ENCODE measurements around the gene TMCO2.
A peak's percentile ranks its signal among the peaks of the same experiment; 100 is the strongest.

Gene TMCO2

DNA sequence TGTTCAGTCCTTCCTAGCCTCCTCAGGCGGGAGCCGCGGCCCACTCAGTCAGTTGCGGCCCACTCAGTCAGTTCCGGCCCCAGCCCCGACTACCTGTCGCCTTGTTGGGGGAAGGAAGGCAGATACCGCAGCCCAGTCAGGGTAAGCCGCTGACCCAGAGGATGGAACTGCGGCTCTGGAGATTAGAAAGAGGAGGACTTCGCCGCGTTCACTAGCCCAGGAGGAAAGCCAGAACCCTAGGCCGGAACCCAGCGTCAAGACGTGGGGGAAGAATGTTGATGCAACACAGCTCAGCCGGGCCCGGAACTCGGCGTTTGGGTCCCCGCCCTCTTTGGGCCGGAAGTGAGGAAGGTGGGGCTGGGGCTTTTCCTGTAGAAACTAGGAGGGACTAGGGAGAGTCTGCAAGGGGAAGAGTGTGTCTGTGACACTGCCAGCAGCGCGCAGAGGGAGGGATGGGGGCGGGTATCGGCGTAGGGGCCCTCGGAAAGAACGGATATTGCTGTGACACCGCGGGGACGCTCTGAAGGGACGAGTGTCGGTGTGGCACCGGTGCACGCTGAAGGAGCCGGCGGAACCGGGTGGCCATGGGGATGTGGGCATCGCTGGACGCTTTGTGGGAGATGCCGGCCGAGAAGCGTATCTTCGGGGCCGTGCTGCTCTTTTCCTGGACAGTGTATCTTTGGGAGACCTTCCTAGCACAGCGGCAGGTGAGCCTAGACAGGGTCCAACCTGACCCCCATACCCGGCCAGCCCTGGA is 10.1 kb downstream of the TMCO2 start, which contains the start of gene ZMPSTE24:
Gene ZMPSTE24, plus strand, starts transcription at position 549 of the 757 bp plus-strand sequence. Its CDS starts 36 bp downstream, at position 585.
- peak within 1 kb of the TSS; percentile 94 for H3K4me3 ChIP-seq (ENCODE audit: low read length)
- peaks cover 28% of the 10 kb centered on the region for H3K36me3 ChIP-seq (ENCODE audit: control insufficient read depth, low read depth, low read length)
- peaks cover 4% of the 10 kb centered on the region for H3K4me1 ChIP-seq (ENCODE audit: control insufficient read depth, low read depth, low read length)
- no peaks in the 10 kb centered on the region for H3K27me3 ChIP-seq (ENCODE audit: control insufficient read depth, insufficient read depth, low read length)
- peak within 1 kb of the TSS; percentile 97 for H3K9ac ChIP-seq (ENCODE audit: low read length)
- H3K27ac ChIP-seq (ENCODE audit: low read length) = peak within 1 kb of the TSS; percentile 92
- no peaks in the 10 kb centered on the region for H3K9me3 ChIP-seq (ENCODE audit: control insufficient read depth, low read depth, low read length)

DNA sequence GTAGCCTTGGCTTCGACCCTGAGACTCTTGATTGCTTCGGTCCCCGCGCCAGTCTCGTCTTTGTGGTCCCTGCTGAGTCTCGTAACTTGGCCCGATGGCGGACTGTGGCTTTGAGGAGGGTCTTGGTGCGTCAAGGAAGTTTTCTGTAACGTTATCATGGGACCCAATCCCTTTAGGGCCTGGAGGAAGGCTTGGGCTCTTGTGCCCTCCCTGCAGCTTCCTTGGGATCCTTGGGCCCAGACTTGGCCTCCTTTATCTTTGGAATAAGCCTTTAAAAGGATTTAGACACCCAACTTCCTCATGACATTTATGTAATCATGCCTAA is 10.7 kb downstream of the TMCO2 start:
- Histone ChIP-seq H3K9me3 (ENCODE audit: control insufficient read depth, low read depth, low read length) (no peaks in the 10 kb centered on the region), H3K27ac (ENCODE audit: low read length) (peak overlapping the region; percentile 43), H3K36me3 (ENCODE audit: control insufficient read depth, low read depth, low read length) (peaks cover 33% of the 10 kb centered on the region), H3K4me3 (ENCODE audit: low read length) (peak overlapping the region; percentile 94), H3K9ac (ENCODE audit: low read length) (peak overlapping the region; percentile 97), H3K4me1 (ENCODE audit: control insufficient read depth, low read depth, low read length) (peaks cover 4% of the 10 kb centered on the region), H3K27me3 (ENCODE audit: control insufficient read depth, insufficient read depth, low read length) (no peaks in the 10 kb centered on the region)

DNA sequence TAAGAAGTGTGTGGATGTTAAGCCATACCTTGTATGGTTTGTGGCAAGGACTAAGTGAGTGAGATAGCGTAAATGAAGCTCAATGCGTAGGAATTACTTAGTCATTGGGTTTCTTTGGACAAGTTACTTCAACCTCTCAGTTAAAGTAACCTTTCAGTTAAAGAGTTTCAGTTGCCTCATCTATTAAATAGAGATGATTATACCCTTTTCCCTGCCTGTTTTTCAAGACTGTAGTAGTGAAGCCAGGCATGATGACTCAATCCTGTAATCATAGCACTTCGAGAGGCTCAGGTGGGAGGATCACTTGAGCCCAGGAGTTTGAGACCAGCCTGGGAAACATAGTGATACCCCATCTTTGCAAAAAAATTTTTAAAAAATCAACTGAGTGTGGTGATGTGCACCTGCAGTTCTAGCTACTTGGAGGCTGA is 16.6 kb downstream of the TMCO2 start:
- Histone ChIP-seq H3K36me3 (ENCODE audit: control insufficient read depth, low read depth, low read length) (peaks cover 61% of the 10 kb centered on the region), H3K9ac (ENCODE audit: low read length) (no peak overlapping the region), H3K27ac (ENCODE audit: low read length) (no peak overlapping the region), H3K4me1 (ENCODE audit: control insufficient read depth, low read depth, low read length) (no peaks in the 10 kb centered on the region), H3K9me3 (ENCODE audit: control insufficient read depth, low read depth, low read length) (no peaks in the 10 kb centered on the region), H3K27me3 (ENCODE audit: control insufficient read depth, insufficient read depth, low read length) (no peaks in the 10 kb centered on the region), H3K4me3 (ENCODE audit: low read length) (no peak overlapping the region)

DNA sequence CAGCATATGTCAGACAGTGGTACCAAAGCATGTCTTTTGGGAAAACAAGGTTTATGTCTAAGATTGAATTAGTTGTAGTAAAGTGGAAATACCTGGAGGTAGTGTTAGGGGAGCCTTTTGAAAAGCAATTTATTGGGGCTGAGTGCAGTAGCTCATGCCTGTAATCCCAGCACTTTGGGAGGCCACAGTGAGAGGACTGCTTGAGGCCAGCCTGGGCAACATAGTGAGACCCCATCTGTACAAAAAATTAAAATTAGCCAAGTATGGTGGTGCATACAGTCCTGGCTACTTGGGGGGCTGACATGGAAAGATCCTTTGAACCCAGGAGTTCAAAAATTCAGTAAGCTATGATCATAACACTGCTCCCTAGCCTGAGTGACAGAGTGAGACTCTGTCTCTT is 17.6 kb downstream of the TMCO2 start:
- Histone ChIP-seq H3K4me1 (ENCODE audit: control insufficient read depth, low read depth, low read length) (no peaks in the 10 kb centered on the region), H3K4me3 (ENCODE audit: low read length) (no peak overlapping the region), H3K9ac (ENCODE audit: low read length) (no peak overlapping the region), H3K27ac (ENCODE audit: low read length) (no peak overlapping the region), H3K9me3 (ENCODE audit: control insufficient read depth, low read depth, low read length) (no peaks in the 10 kb centered on the region), H3K36me3 (ENCODE audit: control insufficient read depth, low read depth, low read length) (peaks cover 67% of the 10 kb centered on the region), H3K27me3 (ENCODE audit: control insufficient read depth, insufficient read depth, low read length) (no peaks in the 10 kb centered on the region)

DNA sequence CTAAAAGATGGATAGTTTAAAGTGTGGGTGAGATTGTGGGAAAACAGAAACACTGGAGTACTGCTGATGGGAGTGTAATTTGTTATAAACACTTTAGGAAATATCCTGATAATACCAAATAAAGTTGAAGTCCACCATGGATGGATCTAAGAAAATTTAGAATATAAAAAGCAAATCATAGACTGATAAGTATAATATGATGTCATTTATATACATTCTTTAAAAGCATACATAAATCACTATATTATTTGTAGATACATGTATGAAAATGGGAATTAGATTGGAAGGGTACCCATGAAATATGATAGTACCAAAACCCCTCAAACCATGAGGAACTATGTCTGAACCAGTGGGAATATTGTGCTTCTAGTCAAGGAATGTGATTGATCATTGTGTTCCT is 18.2 kb downstream of the TMCO2 start:
- H3K36me3 ChIP-seq (ENCODE audit: control insufficient read depth, low read depth, low read length) = peaks cover 67% of the 10 kb centered on the region
- no peaks in the 10 kb centered on the region for H3K27me3 ChIP-seq (ENCODE audit: control insufficient read depth, insufficient read depth, low read length)
- H3K27ac ChIP-seq (ENCODE audit: low read length) = no peak overlapping the region

DNA sequence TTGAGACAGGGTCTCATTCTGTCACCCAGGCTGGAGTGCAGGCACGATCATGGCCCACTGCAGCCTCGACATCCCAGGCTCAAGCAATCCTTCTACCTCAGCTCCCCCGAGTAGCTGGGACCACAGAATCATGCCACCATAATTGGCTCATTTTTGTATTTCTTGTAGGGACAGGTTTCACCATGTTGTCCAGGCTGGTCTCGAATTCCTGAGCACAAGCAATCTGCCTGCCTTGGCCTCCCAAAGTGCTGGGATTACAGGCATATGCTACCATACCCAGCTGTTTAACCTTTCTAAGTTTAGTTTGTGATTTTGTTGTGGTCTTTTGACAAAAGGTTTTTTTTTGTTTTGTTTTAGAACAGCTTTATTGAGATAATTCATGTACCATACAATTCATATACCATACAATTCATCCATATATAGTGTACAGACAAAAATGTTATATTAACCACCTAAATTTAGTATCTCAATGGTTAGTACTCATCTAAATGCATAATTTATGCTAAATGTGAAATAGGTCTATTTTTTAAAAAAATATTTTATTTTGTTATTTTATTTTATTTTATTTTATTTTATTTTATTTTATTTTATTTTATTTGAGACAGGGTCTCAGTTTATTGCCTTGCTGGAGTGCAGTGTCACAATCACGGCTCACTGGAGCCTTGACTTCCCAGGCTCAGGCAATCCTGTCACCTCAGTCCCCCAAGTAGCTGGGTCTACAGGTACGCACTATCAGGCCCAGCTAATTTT is 19.2 kb downstream of the TMCO2 start:
- Histone ChIP-seq H3K36me3 (ENCODE audit: control insufficient read depth, low read depth, low read length) (peaks cover 65% of the 10 kb centered on the region), H3K9ac (ENCODE audit: low read length) (no peak overlapping the region), H3K27ac (ENCODE audit: low read length) (no peak overlapping the region), H3K4me3 (ENCODE audit: low read length) (no peak overlapping the region), H3K27me3 (ENCODE audit: control insufficient read depth, insufficient read depth, low read length) (no peaks in the 10 kb centered on the region), H3K4me1 (ENCODE audit: control insufficient read depth, low read depth, low read length) (no peaks in the 10 kb centered on the region), H3K9me3 (ENCODE audit: control insufficient read depth, low read depth, low read length) (no peaks in the 10 kb centered on the region)

More for the DNA sequence above, 18.2 kb downstream of the TMCO2 start:
- Histone ChIP-seq H3K4me3 (ENCODE audit: low read length) (no peak overlapping the region), H3K9me3 (ENCODE audit: control insufficient read depth, low read depth, low read length) (no peaks in the 10 kb centered on the region), H3K4me1 (ENCODE audit: control insufficient read depth, low read depth, low read length) (no peaks in the 10 kb centered on the region), H3K9ac (ENCODE audit: low read length) (no peak overlapping the region)

DNA sequence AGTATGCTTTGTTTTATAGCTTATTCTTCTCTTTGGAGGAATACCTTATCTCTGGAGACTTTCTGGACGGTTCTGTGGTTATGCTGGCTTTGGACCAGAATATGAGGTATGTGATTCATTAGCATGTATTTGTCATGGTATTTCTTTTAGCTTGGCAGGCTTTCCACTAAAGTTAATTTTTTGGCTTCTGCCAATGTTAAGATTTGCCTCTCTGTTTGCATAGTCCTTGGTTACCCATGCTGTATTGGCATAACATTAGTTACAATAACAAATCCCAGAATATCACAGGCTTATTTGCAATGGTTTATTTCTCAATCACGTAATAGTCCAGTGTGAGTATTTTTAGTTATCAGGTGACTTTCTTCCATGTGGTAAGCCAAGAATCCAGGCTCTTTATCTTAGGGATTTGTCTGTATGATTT is 20.0 kb downstream of the TMCO2 start:
- H3K4me3 ChIP-seq (ENCODE audit: low read length) = no peak overlapping the region
- H3K36me3 ChIP-seq (ENCODE audit: control insufficient read depth, low read depth, low read length) = peaks cover 65% of the 10 kb centered on the region
- no peak overlapping the region for H3K9ac ChIP-seq (ENCODE audit: low read length)
- H3K9me3 ChIP-seq (ENCODE audit: control insufficient read depth, low read depth, low read length) = no peaks in the 10 kb centered on the region
- no peaks in the 10 kb centered on the region for H3K4me1 ChIP-seq (ENCODE audit: control insufficient read depth, low read depth, low read length)
- no peaks in the 10 kb centered on the region for H3K27me3 ChIP-seq (ENCODE audit: control insufficient read depth, insufficient read depth, low read length)
- no peak overlapping the region for H3K27ac ChIP-seq (ENCODE audit: low read length)

DNA sequence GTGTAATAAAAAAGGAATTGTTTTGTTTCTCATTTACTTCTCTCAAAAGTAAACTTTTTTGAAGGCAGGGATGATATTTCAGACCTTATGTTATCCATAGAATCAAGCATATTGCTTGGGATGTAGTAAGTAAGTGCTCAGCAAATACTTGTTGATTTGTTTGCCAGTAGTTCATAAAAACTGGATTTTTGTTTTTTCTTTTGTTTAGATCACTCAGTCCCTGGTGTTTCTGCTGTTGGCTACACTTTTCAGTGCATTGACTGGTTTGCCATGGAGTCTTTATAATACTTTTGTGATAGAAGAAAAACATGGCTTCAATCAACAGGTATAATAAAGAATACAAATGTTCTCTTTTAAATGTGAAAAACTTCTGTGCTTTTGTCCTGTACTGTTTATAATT is 20.5 kb downstream of the TMCO2 start:
- H3K27me3 ChIP-seq (ENCODE audit: control insufficient read depth, insufficient read depth, low read length) = no peaks in the 10 kb centered on the region
- H3K27ac ChIP-seq (ENCODE audit: low read length) = no peak overlapping the region
- no peaks in the 10 kb centered on the region for H3K9me3 ChIP-seq (ENCODE audit: control insufficient read depth, low read depth, low read length)
- H3K4me1 ChIP-seq (ENCODE audit: control insufficient read depth, low read depth, low read length) = no peaks in the 10 kb centered on the region
- H3K4me3 ChIP-seq (ENCODE audit: low read length) = no peak overlapping the region
- H3K36me3 ChIP-seq (ENCODE audit: control insufficient read depth, low read depth, low read length) = peaks cover 63% of the 10 kb centered on the region
- no peak overlapping the region for H3K9ac ChIP-seq (ENCODE audit: low read length)

DNA sequence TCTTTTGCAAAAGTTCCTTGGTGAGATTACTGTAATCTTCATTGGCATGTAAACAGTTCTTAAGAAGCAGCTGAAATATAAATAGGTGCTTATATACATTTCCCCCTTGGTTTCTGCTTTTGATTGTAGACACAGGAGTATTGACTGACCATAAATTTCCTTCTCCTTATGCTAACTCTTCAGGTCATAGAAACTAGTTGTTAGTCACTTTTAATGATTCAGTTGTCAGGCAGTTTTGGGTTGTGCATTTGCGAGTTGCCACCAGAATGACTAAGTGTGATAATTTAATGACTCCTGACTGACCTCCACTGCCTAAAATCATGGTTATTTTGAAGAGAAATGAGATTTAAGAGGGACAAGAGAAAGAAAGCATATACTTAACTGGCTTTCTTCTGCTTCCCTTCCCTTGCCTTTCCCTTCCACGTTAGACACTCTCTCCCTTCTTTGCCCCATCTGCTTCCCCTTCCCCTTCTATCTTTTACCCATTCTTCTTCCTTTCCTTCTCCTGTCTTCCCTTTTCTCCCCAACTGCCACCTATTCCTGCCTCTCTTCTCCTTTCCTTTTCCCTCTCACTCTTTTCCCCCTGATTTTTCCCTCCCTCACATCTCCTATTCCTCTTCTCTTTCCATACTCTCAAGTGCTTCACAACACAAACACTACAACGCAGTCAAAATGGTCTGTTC is 22.6 kb downstream of the TMCO2 start:
- no peaks in the 10 kb centered on the region for H3K27me3 ChIP-seq (ENCODE audit: control insufficient read depth, insufficient read depth, low read length)
- no peaks in the 10 kb centered on the region for H3K4me1 ChIP-seq (ENCODE audit: control insufficient read depth, low read depth, low read length)
- peaks cover 50% of the 10 kb centered on the region for H3K36me3 ChIP-seq (ENCODE audit: control insufficient read depth, low read depth, low read length)
- no peaks in the 10 kb centered on the region for H3K9me3 ChIP-seq (ENCODE audit: control insufficient read depth, low read depth, low read length)
- no peak overlapping the region for H3K27ac ChIP-seq (ENCODE audit: low read length)
- H3K9ac ChIP-seq (ENCODE audit: low read length) = no peak overlapping the region
- H3K4me3 ChIP-seq (ENCODE audit: low read length) = no peak overlapping the region

DNA sequence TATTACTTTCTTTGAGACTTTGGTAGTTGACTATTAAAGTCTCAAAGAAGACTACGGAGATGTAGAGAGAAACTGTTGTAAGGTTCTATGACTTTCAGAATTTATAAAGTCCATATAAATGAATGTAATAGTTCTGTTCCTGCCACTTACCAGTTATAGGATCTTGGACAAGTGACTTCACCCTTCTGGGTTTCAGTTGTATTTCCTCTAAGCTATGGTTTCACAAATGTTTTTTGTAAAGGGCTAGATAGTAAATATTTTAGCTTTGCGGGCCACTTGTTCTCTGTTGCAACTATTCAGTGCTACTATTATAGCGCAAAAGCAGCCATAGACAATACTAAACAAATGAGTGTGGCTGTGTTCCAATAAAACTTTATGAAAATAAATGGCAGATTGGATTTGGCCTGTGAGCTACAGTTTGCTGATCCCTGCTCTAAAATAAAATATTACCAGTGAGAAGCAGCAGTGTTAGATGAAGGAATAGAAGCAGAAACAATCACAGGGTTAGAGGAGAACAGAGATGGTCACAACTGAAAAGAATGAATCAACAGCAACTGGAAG is 25.0 kb downstream of the TMCO2 start:
- Histone ChIP-seq H3K27ac (ENCODE audit: low read length) (no peak overlapping the region), H3K4me3 (ENCODE audit: low read length) (no peak overlapping the region), H3K36me3 (ENCODE audit: control insufficient read depth, low read depth, low read length) (peaks cover 49% of the 10 kb centered on the region), H3K4me1 (ENCODE audit: control insufficient read depth, low read depth, low read length) (no peaks in the 10 kb centered on the region), H3K27me3 (ENCODE audit: control insufficient read depth, insufficient read depth, low read length) (no peaks in the 10 kb centered on the region), H3K9me3 (ENCODE audit: control insufficient read depth, low read depth, low read length) (no peaks in the 10 kb centered on the region), H3K9ac (ENCODE audit: low read length) (no peak overlapping the region)

DNA sequence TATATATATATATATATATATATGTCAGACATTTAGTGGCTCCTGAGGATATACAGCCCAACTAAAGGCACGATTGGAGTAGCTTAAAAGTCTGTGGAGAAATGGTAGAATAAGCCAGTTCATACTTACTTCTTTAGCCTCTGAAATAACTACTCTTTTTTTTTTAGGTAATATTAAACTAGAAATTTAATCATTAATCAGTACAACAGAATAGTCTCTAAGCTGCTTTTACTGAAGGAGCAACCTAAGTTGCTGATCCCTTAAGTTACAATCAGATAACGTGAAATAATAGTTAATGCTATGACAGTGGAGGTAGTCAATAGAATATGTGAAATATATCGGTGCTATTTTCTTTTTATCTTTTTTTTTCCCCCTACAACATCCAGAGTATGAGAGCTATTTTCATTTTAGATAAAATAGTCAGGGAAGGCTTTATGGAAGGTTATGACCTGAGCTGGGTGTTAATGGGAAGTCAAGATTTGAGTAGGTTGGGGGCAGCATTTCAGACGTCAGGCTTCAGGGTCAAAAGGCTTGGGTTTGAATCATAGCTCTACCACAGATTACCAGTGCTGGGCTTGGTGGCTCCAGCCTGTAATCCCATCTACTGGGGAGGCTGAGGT is 25.9 kb downstream of the TMCO2 start:
- Histone ChIP-seq H3K36me3 (ENCODE audit: control insufficient read depth, low read depth, low read length) (peaks cover 42% of the 10 kb centered on the region), H3K4me1 (ENCODE audit: control insufficient read depth, low read depth, low read length) (no peaks in the 10 kb centered on the region), H3K9me3 (ENCODE audit: control insufficient read depth, low read depth, low read length) (no peaks in the 10 kb centered on the region)

More for the DNA sequence above, 25.9 kb downstream of the TMCO2 start:
- Histone ChIP-seq H3K27me3 (ENCODE audit: control insufficient read depth, insufficient read depth, low read length) (no peaks in the 10 kb centered on the region), H3K27ac (ENCODE audit: low read length) (no peak overlapping the region), H3K9ac (ENCODE audit: low read length) (no peak overlapping the region), H3K4me3 (ENCODE audit: low read length) (no peak overlapping the region)

All from iPS-18a (cell line).